Suprapubic skin (tissue), 4 donors: ENCODE data around the gene PIAS1.

Experiments used
- EP300 ChIP-seq: sonication (generic); formaldehyde crosslinking; IDR thresholded peaks from one replicate; pipeline ENCODE4 v1.6.1; 2017; ENCODE audit warnings: antibody characterized with exemption
- POLR2A ChIP-seq, 2 donors: fragments of 450-650 bp; IDR thresholded peaks; one replicate each; pipeline ENCODE4 v1.6.1; 2017; ENCODE audit warnings: antibody characterized with exemption in 2 of 2, mild to moderate bottlenecking in 2 of 2, moderate library complexity in 2 of 2
- POLR2AphosphoS5 ChIP-seq, 3 donors: sonication (generic); formaldehyde crosslinking; IDR thresholded peaks; one replicate each; pipeline ENCODE4 v1.6.1; 2017; ENCODE audit warnings: antibody characterized with exemption in 3 of 3
- TF ChIP-seq, protein P1 (sequence below), 2 donors: fragments of 200-600 bp in 1 of 2; fragments of 450-650 bp in 1 of 2; sonication (generic) in 1 of 2; IDR thresholded peaks; one replicate each; pipeline ENCODE4 v1.5.1; 2016 to 2019; ENCODE audit warnings: antibody characterized with exemption in 2 of 2, mild to moderate bottlenecking in 1 of 2, moderate library complexity in 1 of 2

DNA sequence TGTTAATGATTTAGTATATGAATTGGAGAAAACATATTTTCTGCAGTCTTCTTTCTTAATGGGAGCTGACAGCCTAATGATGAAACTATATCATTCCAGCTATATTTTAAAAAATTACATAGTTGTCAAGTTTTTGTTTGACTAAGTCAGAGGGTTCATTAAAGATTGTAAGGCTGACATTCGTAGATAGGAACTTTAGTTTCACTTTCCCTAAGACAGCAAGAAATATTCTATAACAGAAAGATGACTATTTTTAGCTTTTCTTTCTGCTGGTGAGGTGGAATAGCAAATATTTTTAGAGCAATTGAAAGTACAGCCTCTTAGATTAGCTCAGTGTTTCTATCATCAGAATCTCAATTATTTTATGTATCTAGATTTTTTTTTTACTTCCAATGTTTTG is 60.2 kb downstream of the PIAS1 start:
- TF ChIP-seq, protein P1, sequence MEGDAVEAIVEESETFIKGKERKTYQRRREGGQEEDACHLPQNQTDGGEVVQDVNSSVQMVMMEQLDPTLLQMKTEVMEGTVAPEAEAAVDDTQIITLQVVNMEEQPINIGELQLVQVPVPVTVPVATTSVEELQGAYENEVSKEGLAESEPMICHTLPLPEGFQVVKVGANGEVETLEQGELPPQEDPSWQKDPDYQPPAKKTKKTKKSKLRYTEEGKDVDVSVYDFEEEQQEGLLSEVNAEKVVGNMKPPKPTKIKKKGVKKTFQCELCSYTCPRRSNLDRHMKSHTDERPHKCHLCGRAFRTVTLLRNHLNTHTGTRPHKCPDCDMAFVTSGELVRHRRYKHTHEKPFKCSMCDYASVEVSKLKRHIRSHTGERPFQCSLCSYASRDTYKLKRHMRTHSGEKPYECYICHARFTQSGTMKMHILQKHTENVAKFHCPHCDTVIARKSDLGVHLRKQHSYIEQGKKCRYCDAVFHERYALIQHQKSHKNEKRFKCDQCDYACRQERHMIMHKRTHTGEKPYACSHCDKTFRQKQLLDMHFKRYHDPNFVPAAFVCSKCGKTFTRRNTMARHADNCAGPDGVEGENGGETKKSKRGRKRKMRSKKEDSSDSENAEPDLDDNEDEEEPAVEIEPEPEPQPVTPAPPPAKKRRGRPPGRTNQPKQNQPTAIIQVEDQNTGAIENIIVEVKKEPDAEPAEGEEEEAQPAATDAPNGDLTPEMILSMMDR (IDR thresholded peaks at IDR 0.05): no peak
- TF ChIP-seq POLR2AphosphoS5 (IDR thresholded peaks at IDR 0.05) (no peak), EP300 (no peak), POLR2A (IDR thresholded peaks at IDR 0.05) (no peak)
